GM19438 (cell line): ENCODE measurements around the gene NEK9.

Experiments used
- ATAC-seq: cut with Tn5 transposase; IDR thresholded peaks from one replicate; pipeline ENCODE4 v1.9.1; 2021; ENCODE audit warnings: low read depth; ENCODE audit not compliant: unreplicated experiment

NEK9 gene

DNA sequence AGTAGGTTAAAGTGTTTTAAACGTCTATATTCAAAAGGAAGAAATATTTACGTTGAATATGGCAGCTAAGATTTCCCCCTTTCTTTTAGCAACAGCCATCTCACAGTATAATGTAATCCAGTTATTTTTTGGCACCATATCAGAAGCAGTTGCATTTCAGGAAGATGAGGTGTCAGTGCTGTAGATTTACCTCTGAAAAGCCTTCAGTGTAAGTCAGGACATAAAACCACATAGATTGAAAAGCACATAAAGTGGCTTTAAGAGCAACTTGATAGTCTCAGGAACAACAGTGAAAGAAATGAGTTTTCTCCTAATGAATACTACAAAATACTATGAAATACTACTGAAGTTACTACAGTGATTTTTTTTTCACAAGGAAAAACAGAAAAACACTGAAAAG is 82.5 kb downstream of the NEK9 start:
- no peak for ATAC-seq

DNA sequence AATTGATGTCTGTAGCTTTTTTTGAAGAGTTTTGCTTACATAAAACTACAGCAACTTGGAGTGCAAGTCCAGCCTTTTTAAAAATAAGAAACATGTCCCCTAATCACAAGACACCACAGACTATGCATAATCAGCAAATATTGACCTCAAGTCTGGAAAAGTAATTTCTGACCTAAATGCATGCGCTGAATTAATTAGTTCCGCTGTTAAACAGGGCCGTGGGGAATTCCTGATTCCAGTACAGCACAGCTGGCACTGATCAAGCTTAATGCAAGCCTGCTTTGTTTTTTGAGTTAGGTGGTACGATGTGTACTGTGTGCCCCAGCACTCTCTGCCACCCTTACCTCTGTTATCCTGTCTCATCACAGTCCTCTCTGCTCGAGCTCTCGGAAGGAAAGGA is 84.8 kb downstream of the NEK9 start:
- ATAC-seq, result no peak

DNA sequence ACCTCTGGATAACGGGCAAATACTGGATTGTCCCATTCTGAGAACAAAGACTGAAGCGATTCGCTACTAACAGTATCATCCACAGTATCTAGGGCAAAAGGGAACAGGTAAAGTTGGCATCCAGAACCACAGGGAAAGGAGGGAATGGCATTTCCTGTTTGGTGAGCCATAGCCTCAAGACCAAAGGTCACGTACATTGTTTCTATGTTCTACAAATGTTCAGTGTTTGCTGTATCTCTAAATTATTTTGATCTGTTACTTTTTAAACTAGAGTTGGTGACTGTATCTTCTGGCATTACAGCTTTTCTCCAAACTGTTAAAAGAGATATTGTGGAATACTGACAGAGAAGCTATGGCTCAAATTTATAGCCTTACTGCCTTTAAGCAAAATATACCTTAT is 85.2 kb downstream of the NEK9 start:
- ATAC-seq, result no peak

DNA sequence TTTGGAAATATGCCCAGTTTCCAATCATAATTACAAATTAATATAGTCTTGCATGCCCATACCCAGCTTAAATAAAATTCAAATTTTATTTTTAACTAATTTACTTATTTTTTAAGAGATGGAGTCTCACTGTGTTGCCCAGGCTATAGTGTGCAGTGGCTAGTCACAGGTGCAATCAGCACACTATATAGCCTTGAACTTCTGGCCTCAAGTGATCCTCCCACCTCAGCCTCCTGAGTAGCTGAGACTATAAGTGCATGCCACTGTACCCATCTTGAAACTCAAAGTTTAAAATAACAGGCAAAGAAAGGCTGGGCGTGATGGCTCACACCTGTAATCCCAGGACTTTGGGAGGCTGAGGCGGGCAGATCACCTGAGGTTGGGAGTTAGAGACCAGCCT is 85.9 kb downstream of the NEK9 start:
- ATAC-seq, result no peak

DNA sequence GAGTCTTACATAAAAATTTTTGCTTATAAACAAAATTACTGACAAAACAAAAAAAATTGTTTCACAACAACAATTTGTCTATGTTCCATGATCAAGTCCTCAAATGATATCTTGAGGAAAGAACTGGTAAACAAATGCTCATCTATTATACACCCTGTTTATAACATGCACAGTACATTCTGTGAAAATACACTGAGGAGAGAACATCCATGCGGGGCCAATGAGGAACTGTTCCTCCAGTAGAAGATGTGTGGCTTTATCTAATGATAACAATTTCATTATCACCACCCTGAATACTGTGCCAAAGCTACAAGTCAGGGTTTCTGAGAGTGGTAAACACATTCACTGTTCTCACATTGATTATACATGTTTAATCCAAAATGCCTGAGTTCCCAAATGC is 86.3 kb downstream of the NEK9 start:
- ATAC-seq, result no peak

GRCh38 chr14:75032939-75033338 is 93.9 kb downstream of the NEK9 start:
- no peak for ATAC-seq

- no peak for ATAC-seq
Measured at GRCh38 chr14:75030147-75030546, 96.7 kb downstream of the NEK9 start.
